GM12878 (cell line): ENCODE measurements around the gene DGAT2. TPM values are rescaled to one million over a fixed set of nuclear protein-coding genes. Genes with fewer than 3 reads are reported as not detected.
A peak's percentile ranks its signal among the peaks of the same experiment; 100 is the strongest.

Experiments
- ATAC-seq: fragments of 200-7000 bp; cut with Tn5 transposase; 3 replicates; pipeline ENCODE4 v1.9.1; 2020; ENCODE audit warnings: mild to moderate bottlenecking, moderate library complexity
- BruUV-seq: library from RNA; stranded (reverse); fragments of 400-500 nt; replicated peaks from 2 replicates; lab custom pipeline; 2021; lab: Mats Ljungman, UMichigan
- CTCF ChIA-PET: fragments of 300-600 bp; sonication (Branson Sonifier 250); formaldehyde crosslinking; extraction: SDS; loops from one replicate; lab custom pipeline; 2021; ENCODE audit warnings: inconsistent platforms; lab: Yijun Ruan, JAX
- POLR2A ChIA-PET: fragments of 350-600 bp; formaldehyde crosslinking; extraction: SDS; loops from one replicate; lab custom pipeline; 2021; ENCODE audit warnings: inconsistent platforms; lab: Charles Lee
- RAD21 ChIA-PET: fragments of 300-600 bp; sonication (Branson Sonifier 250); formaldehyde crosslinking; loops from one replicate; lab custom pipeline; 2023; ENCODE audit warnings: antibody characterized with exemption; ENCODE audit not compliant: unreplicated experiment; lab: Charles Lee
- SMC1A ChIA-PET: fragments of 300-600 bp; sonication (Branson Sonifier 250); formaldehyde crosslinking; loops from one replicate; lab custom pipeline; 2023; ENCODE audit not compliant: unreplicated experiment, uncharacterized antibody; lab: Charles Lee
- DNase-seq: peaks from one replicate; pipeline ENCODE4 v3.0.0-alpha.2; 2011; ENCODE audit warnings: low read depth, low spot score
- FAIRE-seq: peaks from 3 replicates; lab custom pipeline; 2011; peaks lifted over from hg19 to GRCh38; lab: Jason Lieb, UNC
- H2AFZ ChIP-seq: 2 replicates; pipeline ENCODE4 v1.6.0; 2011; ENCODE audit warnings: low read depth, low read length, control low read depth; ENCODE audit not compliant: control insufficient read depth
- H3K27ac ChIP-seq: 2 replicates; pipeline ENCODE4 v1.5.1; 2011; ENCODE audit warnings: control low read depth; ENCODE audit not compliant: control insufficient read depth, insufficient read depth
- H3K27me3 ChIP-seq, 2 experiments: replicated peaks in 1 of 2; 2 replicates each; pipeline versions ENCODE4 v1.6.0 to v1.6.1; 2011; ENCODE audit warnings: low read length in 1 of 2; ENCODE audit not compliant: control insufficient read depth in 2 of 2, insufficient read depth in 2 of 2
- H3K36me3 ChIP-seq, 2 experiments: 2 replicates each; pipeline ENCODE4 v1.5.1; 2011; ENCODE audit warnings: low read length in 1 of 2; ENCODE audit not compliant: control insufficient read depth in 2 of 2, insufficient read depth in 2 of 2
- H3K4me1 ChIP-seq: 2 replicates; pipeline ENCODE4 v1.6.1; 2011; ENCODE audit warnings: mild to moderate bottlenecking, low read length, moderate library complexity, mixed read lengths; ENCODE audit not compliant: control insufficient read depth, insufficient read depth
- H3K4me2 ChIP-seq: 2 replicates; pipeline ENCODE4 v1.6.0; 2011; ENCODE audit warnings: control low read depth; ENCODE audit not compliant: control insufficient read depth, insufficient read depth
- H3K4me3 ChIP-seq: fragments of 200-600 bp; sonication (generic); 2 replicates; pipeline ENCODE4 v1.5.1; 2016
- H3K79me2 ChIP-seq: 2 replicates; pipeline ENCODE4 v1.6.0; 2011; ENCODE audit warnings: low read length; ENCODE audit not compliant: control insufficient read depth, insufficient read depth
- H3K9ac ChIP-seq: 2 replicates; pipeline ENCODE4 v1.8.0; 2011; ENCODE audit warnings: low read length, control low read depth, mixed read lengths; ENCODE audit not compliant: control insufficient read depth, insufficient read depth
- H3K9me3 ChIP-seq: replicated peaks from 3 replicates; pipeline ENCODE4 v1.5.1; 2011; ENCODE audit warnings: mild to moderate bottlenecking, low read length; ENCODE audit not compliant: control insufficient read depth, insufficient read depth
- H4K20me1 ChIP-seq: 2 replicates; pipeline ENCODE4 v1.6.0; 2011; ENCODE audit not compliant: control insufficient read depth, insufficient read depth
- CEBPZ ChIP-seq: fragments of 150-350 bp; IDR thresholded peaks from 2 replicates; pipeline ENCODE4 v1.6.1; 2016; ENCODE audit warnings: low read depth, low read length
- E2F8 ChIP-seq: fragments of 450-650 bp; IDR thresholded peaks from 2 replicates; pipeline ENCODE4 v1.6.1; 2018; ENCODE audit warnings: mild to moderate bottlenecking, low read depth, moderate library complexity; ENCODE audit not compliant: partially characterized antibody
- ESRRA ChIP-seq: IDR thresholded peaks from 2 replicates; pipeline ENCODE4 v1.6.1; 2012; ENCODE audit warnings: mild to moderate bottlenecking, low read length, improper control_type of control experiment
- EZH2 ChIP-seq: IDR thresholded peaks from 2 replicates; pipeline ENCODE4 v1.6.1; 2012; ENCODE audit warnings: low read depth, mild to moderate bottlenecking, control low read depth, inconsistent platforms, low read length, borderline replicate concordance; ENCODE audit not compliant: control insufficient read depth
- FOXK2 ChIP-seq: fragments of 450-650 bp; IDR thresholded peaks from 2 replicates; pipeline ENCODE4 v1.6.1; 2017; ENCODE audit warnings: mild to moderate bottlenecking, moderate library complexity
- GATAD2B ChIP-seq: fragments of 450-650 bp; conservative IDR thresholded peaks from 2 replicates; pipeline ENCODE4 v1.6.1; 2017; ENCODE audit warnings: low read depth, mild to moderate bottlenecking, moderate library complexity
- KAT2A ChIP-seq: conservative IDR thresholded peaks from 2 replicates; pipeline ENCODE4 v1.6.1; 2011; ENCODE audit warnings: low read depth, low read length; ENCODE audit not compliant: control insufficient read depth
- KDM1A ChIP-seq: fragments of 200-600 bp; sonication (generic); IDR thresholded peaks from 2 replicates; pipeline ENCODE4 v1.6.1; 2016; ENCODE audit warnings: borderline replicate concordance
- LARP7 ChIP-seq: fragments of 450-650 bp; IDR thresholded peaks from 2 replicates; pipeline ENCODE4 v1.6.1; 2017; ENCODE audit warnings: mild to moderate bottlenecking
- MTA3 ChIP-seq: IDR thresholded peaks from 2 replicates; pipeline ENCODE4 v1.6.1; 2012; ENCODE audit warnings: low read length, inconsistent platforms, borderline replicate concordance
- PAX8 ChIP-seq: fragments of 450-650 bp; IDR thresholded peaks from 2 replicates; pipeline ENCODE4 v1.6.1; 2017; ENCODE audit warnings: mild to moderate bottlenecking, moderate library complexity
- SIX5 ChIP-seq: IDR thresholded peaks from 2 replicates; pipeline ENCODE4 v1.6.1; 2011; ENCODE audit warnings: mild to moderate bottlenecking, low read depth, low read length, moderate library complexity; ENCODE audit not compliant: severe bottlenecking
- WGBS: methylation state at CpG from one replicate; pipeline ENCODE4 v1.1.6; 2016; ENCODE audit warnings: low lambda C conversion rate; ENCODE audit not compliant: insufficient replicate concordance, insufficient coverage; ENCODE audit errors: missing lambda C conversion rate; 5-methylcytosine and 5-hydroxymethylcytosine counted together
- in situ Hi-C: fragments of 300-500 bp; cut with MboI; formaldehyde crosslinking; loops from 9 replicates; pipeline ENCODE4 v1.14.3; 2018; ENCODE audit warnings: mixed read lengths
- intact Hi-C: fragments of 100-400 bp; cut with micrococcal nuclease; formaldehyde crosslinking; loops from one replicate; pipeline ENCODE4 v1.14.2; 2022; ENCODE audit not compliant: unreplicated experiment
- polyA plus RNA-seq, 11 experiments: library from polyadenylated mRNA; depleted of rRNA in 4 of 11; unstranded in 6 of 11; stranded (reverse) in 5 of 11; fragments of >200 nt; fragmentation: Nextera tagmentation in 4 of 11; fragmentation: Illumina TruSeq in 1 of 11; extraction: Ambion mirVana in 4 of 11; extraction: Trizol in 1 of 11; gene quantifications; 1 replicate in 1 of 11; 2 replicates in 10 of 11; pipeline versions ENCODE4 v1.2.1 to v1.2.3, GENCODE V29; 2011 to 2016; ENCODE audit warnings: inconsistent platforms in 2 of 11, missing spikeins in 2 of 11, low read depth in 1 of 11
- total RNA-seq, 4 experiments: library from RNA; depleted of rRNA in 3 of 4; stranded (reverse); fragments of >200 nt in 3 of 4; fragmentation: Illumina TruSeq in 1 of 4; extraction: Trizol in 1 of 4; gene quantifications; 2 replicates each; pipeline versions ENCODE4 v1.2.1 to v1.2.3, GENCODE V29; 2013 to 2021

The DGAT2 gene
- total and polyA plus RNA-seq, 10 of the 15 experiments (the other 5 are each of a cell fraction or from before 2014, with no cell fraction given) = 5.1 to 25.9 (median 17.6) TPM

GRCh38 chr11:75827562-75827961, 59.0 kb downstream of the DGAT2 start:
- H3K27ac ChIP-seq = 0 out of 2 replicates have a peak overlapping the region, but pooled peaks have one; percentile 2
- SMC1A ChIA-PET = interaction anchor here (0.6 to 7.8 kb wide), 9 partner anchors 8 to 555 kb away, joined by 3 to 100 read pairs (median 4); partner anchors contain the start of gene UVRAG
- RAD21 ChIA-PET = interaction anchor here (1.0 to 7.6 kb wide), 3 partner anchors 9 to 40 kb away, joined by 3 to 111 read pairs (median 7); partner anchors contain the start of gene UVRAG
- H3K4me2 ChIP-seq = no peak overlapping the region
- peaks cover 87% of the 10 kb centered on the region for H3K79me2 ChIP-seq
- no peaks in the 10 kb centered on the region for H3K9me3 ChIP-seq
- H3K27me3 ChIP-seq = no peaks in the 10 kb centered on the region
- POLR2A ChIA-PET = interaction anchor here (0.6 to 8.2 kb wide), 8 partner anchors 9 to 433 kb away, joined by 3 to 173 read pairs (median 3); partner anchors contain the start of gene UVRAG
- in situ Hi-C loops (no loop called here), intact Hi-C loops (no loop called here)
- H4K20me1 ChIP-seq = no peaks in the 10 kb centered on the region
- peaks cover 29% of the 10 kb centered on the region for H3K4me1 ChIP-seq
- WGBS = 82% methylated on average over 5 of the region's 5 CpGs
- DNase-seq (no peak), ATAC-seq (no peak), FAIRE-seq (no peak)
- CTCF ChIA-PET = interaction anchor here (0.6 to 13.0 kb wide), 9 partner anchors 8 to 45 kb away, joined by 3 to 131 read pairs (median 4); no protein-coding TSS in a partner anchor
- BruUV-seq = TSS peak; percentile 19
- no peak overlapping the region for H3K4me3 ChIP-seq
- H3K36me3 ChIP-seq = peaks cover 0 to 25% of the 10 kb centered on the region in 2 experiments; a peak in 3 of 4 replicates
- TF ChIP-seq MTA3 = no peak
- no peak for TF ChIP-seq KAT2A
- no peak for TF ChIP-seq LARP7
- TF ChIP-seq ESRRA = no peak
- TF ChIP-seq SIX5 = no peak
- no peak for TF ChIP-seq FOXK2
- TF ChIP-seq GATAD2B = no peak
- no peak for TF ChIP-seq EZH2
- TF ChIP-seq PAX8 = no peak
- TF ChIP-seq E2F8 = no peak
- TF ChIP-seq KDM1A = no peak
- no peak for TF ChIP-seq CEBPZ
- no peak overlapping the region for H3K9ac ChIP-seq
- no peak overlapping the region for H2AFZ ChIP-seq
